ENCODE results near the gene NPAS2. TPM values are rescaled to one million over a fixed set of nuclear protein-coding genes. Genes with fewer than 3 reads are reported as not detected.

NPAS2 gene
- polyA plus RNA-seq, 1 donor (not counting 4 experiments of a cell fraction or from before 2014, with no cell fraction given) = 17.7 TPM

DNA sequence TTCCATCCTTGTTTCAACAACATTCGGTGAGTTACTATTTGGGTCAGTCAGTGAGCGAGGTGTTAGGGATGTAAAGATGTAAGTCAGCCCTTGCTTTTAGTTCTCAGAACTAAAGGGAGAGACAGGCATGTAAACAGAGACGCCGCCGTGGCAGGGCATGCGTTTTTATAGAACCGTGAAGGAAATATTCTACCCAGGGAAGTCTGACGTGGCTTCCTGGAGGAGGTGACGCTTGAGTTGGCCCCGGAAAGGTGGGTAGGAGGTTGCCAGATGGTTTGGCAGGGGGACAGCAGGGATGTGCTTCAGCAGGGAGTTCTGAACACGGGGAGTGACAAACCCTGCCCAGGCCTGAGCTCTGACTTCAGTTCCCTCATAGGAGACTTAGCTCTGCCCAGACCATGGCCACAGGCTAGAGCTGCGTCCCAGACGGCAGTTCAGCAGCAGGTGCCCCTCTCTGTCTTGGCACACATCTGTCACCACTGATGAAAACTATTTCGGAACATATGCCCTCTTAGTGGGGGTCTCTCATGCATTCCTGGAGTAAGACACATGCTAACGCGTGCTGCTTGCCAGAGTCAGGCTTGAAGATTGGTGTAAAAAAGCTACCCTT, 158.7 kb downstream of the NPAS2 start:
- Histone ChIP-seq H3K4me1 (ENCODE audit: control insufficient read depth, extremely low read depth, insufficient read depth, low read length) (no peaks in the 10 kb centered on the region), H3K27me3 (ENCODE audit: control insufficient read depth, extremely low read depth, insufficient read depth, low read length) (no peaks in the 10 kb centered on the region), H3K9me1 (ENCODE audit: control insufficient read depth, extremely low read depth, insufficient read depth, low read length) (no peaks in the 10 kb centered on the region), H3K27ac (ENCODE audit: control insufficient read depth, insufficient read depth, low read length) (no peak overlapping the region), H3K4me3 (ENCODE audit: control insufficient read depth in 2 of 3, extremely low read depth in 1 of 3, insufficient read depth in 2 of 3, low read depth in 1 of 3, low read length in 3 of 3) (no peak overlapping the region), H3K79me2 (ENCODE audit: control insufficient read depth, insufficient read depth, low read length) (no peaks in the 10 kb centered on the region), H3K36me3 (ENCODE audit: control insufficient read depth in 2 of 2, extremely low read depth in 1 of 2, insufficient read depth in 2 of 2, low read length in 2 of 2) (peaks cover 0 to 55% of the 10 kb centered on the region in 2 experiments), H3K9ac (ENCODE audit: control insufficient read depth, extremely low read depth, insufficient read depth, low read length) (no peak overlapping the region), H3K9me3 (ENCODE audit: control insufficient read depth, low read depth, low read length) (no peaks in the 10 kb centered on the region), H2AFZ (ENCODE audit: control insufficient read depth, low read length) (no peak overlapping the region), H3K4me2 (ENCODE audit: control insufficient read depth, extremely low read depth, insufficient read depth, low read depth, low read length) (no peak overlapping the region), H4K20me1 (ENCODE audit: control insufficient read depth, extremely low read depth, insufficient read depth, low read length) (no peaks in the 10 kb centered on the region)
- FAIRE-seq = no peak
- DNase-seq (ENCODE audit: low read depth, low spot score) = no peak
- TF ChIP-seq, protein P1, sequence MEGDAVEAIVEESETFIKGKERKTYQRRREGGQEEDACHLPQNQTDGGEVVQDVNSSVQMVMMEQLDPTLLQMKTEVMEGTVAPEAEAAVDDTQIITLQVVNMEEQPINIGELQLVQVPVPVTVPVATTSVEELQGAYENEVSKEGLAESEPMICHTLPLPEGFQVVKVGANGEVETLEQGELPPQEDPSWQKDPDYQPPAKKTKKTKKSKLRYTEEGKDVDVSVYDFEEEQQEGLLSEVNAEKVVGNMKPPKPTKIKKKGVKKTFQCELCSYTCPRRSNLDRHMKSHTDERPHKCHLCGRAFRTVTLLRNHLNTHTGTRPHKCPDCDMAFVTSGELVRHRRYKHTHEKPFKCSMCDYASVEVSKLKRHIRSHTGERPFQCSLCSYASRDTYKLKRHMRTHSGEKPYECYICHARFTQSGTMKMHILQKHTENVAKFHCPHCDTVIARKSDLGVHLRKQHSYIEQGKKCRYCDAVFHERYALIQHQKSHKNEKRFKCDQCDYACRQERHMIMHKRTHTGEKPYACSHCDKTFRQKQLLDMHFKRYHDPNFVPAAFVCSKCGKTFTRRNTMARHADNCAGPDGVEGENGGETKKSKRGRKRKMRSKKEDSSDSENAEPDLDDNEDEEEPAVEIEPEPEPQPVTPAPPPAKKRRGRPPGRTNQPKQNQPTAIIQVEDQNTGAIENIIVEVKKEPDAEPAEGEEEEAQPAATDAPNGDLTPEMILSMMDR (optimal IDR thresholded peaks at IDR 0.05 in 1 of 3, IDR thresholded peaks at IDR 0.05 in 1 of 3, conservative IDR thresholded peaks at IDR 0.05 in 1 of 3; ENCODE audit: extremely low read depth in 1 of 3, insufficient read depth in 2 of 3, low read length in 3 of 3) = no peak
- no peak for TF ChIP-seq EZH2 (IDR thresholded peaks at IDR 0.05; ENCODE audit: low read length)
- dilution Hi-C loops (cut with MboI; ENCODE audit: extremely low pct_ligation_motif_present, low sequenced_read_pairs) = no loop called here

DNA sequence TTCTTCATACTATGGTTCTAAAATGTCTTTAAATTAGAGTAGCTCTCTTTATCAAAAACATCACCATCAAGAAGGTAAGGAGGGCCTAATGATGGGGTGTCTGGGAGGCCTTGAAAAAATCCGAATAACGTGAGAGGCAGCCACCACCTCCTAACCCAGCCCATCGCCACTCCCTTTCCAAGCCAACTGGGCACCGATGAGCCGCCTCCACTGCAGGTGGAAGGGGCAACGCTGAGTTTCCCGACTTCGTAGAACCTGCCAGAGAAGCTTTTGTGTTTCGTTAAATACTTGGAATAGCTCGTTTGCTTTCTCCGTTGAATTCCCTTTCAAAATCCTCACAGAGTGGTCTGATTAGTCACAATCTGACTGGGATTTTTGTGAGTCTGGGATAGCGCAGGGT, 160.1 kb downstream of the NPAS2 start:
- no peak overlapping the region for H3K4me2 ChIP-seq (ENCODE audit: control insufficient read depth, extremely low read depth, insufficient read depth, low read depth, low read length)
- H3K9me1 ChIP-seq (ENCODE audit: control insufficient read depth, extremely low read depth, insufficient read depth, low read length) = no peaks in the 10 kb centered on the region
- no peaks in the 10 kb centered on the region for H3K27me3 ChIP-seq (ENCODE audit: control insufficient read depth, extremely low read depth, insufficient read depth, low read length)
- no peak overlapping the region for H2AFZ ChIP-seq (ENCODE audit: control insufficient read depth, low read length)
- DNase-seq (ENCODE audit: low read depth, low spot score) (no peak), FAIRE-seq (no peak)
- no peaks in the 10 kb centered on the region for H3K79me2 ChIP-seq (ENCODE audit: control insufficient read depth, insufficient read depth, low read length)
- no peak overlapping the region for H3K9ac ChIP-seq (ENCODE audit: control insufficient read depth, extremely low read depth, insufficient read depth, low read length)
- H3K36me3 ChIP-seq (ENCODE audit: control insufficient read depth in 2 of 2, extremely low read depth in 1 of 2, insufficient read depth in 2 of 2, low read length in 2 of 2) = peaks cover 0 to 54% of the 10 kb centered on the region in 2 experiments
- H4K20me1 ChIP-seq (ENCODE audit: control insufficient read depth, extremely low read depth, insufficient read depth, low read length) = no peaks in the 10 kb centered on the region
- no peaks in the 10 kb centered on the region for H3K9me3 ChIP-seq (ENCODE audit: control insufficient read depth, low read depth, low read length)
- dilution Hi-C loops (cut with MboI; ENCODE audit: extremely low pct_ligation_motif_present, low sequenced_read_pairs) = no loop called here
- H3K27ac ChIP-seq (ENCODE audit: control insufficient read depth, insufficient read depth, low read length) = no peak overlapping the region
- no peak for TF ChIP-seq EZH2 (IDR thresholded peaks at IDR 0.05; ENCODE audit: low read length)
- TF ChIP-seq, protein P1 (optimal IDR thresholded peaks at IDR 0.05 in 1 of 3, IDR thresholded peaks at IDR 0.05 in 1 of 3, conservative IDR thresholded peaks at IDR 0.05 in 1 of 3; ENCODE audit: extremely low read depth in 1 of 3, insufficient read depth in 2 of 3, low read length in 3 of 3) = no peak
- no peak overlapping the region for H3K4me3 ChIP-seq (ENCODE audit: control insufficient read depth in 2 of 3, extremely low read depth in 1 of 3, insufficient read depth in 2 of 3, low read depth in 1 of 3, low read length in 3 of 3)
- H3K4me1 ChIP-seq (ENCODE audit: control insufficient read depth, extremely low read depth, insufficient read depth, low read length) = no peaks in the 10 kb centered on the region

Measured in keratinocyte (primary cell).